Liver (tissue), 9 donors: Measurements from ENCODE around the gene ZBTB17. TPM values are rescaled to one million over a fixed set of nuclear protein-coding genes. Genes with fewer than 3 reads are reported as not detected.

Experiments
- DNase-seq: peaks from one replicate; pipeline ENCODE4 v3.0.0-alpha.2; 2017; ENCODE audit warnings: low spot score
- H3K27ac ChIP-seq, 2 donors: one replicate each; pipeline ENCODE4 v1.7.0; 2013; ENCODE audit warnings: inconsistent platforms in 2 of 2, low read length in 2 of 2, control low read depth in 1 of 2, low read depth in 1 of 2, mild to moderate bottlenecking in 1 of 2
- H3K27me3 ChIP-seq, 4 donors: one replicate each; pipeline versions ENCODE4 v1.6.1 to v1.7.0; 2013; ENCODE audit warnings: low read length in 3 of 4, inconsistent platforms in 1 of 4, mild to moderate bottlenecking in 1 of 4, moderate library complexity in 1 of 4; ENCODE audit not compliant: control insufficient read depth in 4 of 4, insufficient read depth in 4 of 4
- H3K36me3 ChIP-seq, 4 donors: one replicate each; pipeline versions ENCODE4 v1.6.1 to v1.7.0; 2013; ENCODE audit warnings: low read length in 3 of 4, mild to moderate bottlenecking in 3 of 4, low read depth in 1 of 4, moderate library complexity in 1 of 4; ENCODE audit not compliant: control insufficient read depth in 4 of 4, insufficient read depth in 3 of 4
- H3K4me1 ChIP-seq, 4 donors: one replicate each; pipeline versions ENCODE4 v1.6.1 to v1.7.0; 2013; ENCODE audit warnings: low read length in 3 of 4, mild to moderate bottlenecking in 3 of 4, moderate library complexity in 1 of 4; ENCODE audit not compliant: control insufficient read depth in 4 of 4, insufficient read depth in 4 of 4
- H3K4me3 ChIP-seq, 3 donors: one replicate each; pipeline versions ENCODE4 v1.6.1 to v1.7.0; 2013; ENCODE audit warnings: low read length in 3 of 3, control low read depth in 1 of 3, low read depth in 1 of 3, mild to moderate bottlenecking in 1 of 3
- H3K9ac ChIP-seq, 2 donors: one replicate each; pipeline ENCODE4 v1.7.0; 2013; ENCODE audit warnings: low read length in 2 of 2, mild to moderate bottlenecking in 2 of 2, moderate library complexity in 2 of 2, control low read depth in 1 of 2, low read depth in 1 of 2
- H3K9me3 ChIP-seq, 4 donors: one replicate each; pipeline versions ENCODE4 v1.6.1 to v1.7.0; 2013; ENCODE audit warnings: low read length in 3 of 4; ENCODE audit not compliant: control insufficient read depth in 4 of 4
- EGR1 ChIP-seq, 2 donors: IDR thresholded peaks; 2 replicates each; pipeline ENCODE4 v1.6.1; 2016 to 2018; ENCODE audit warnings: antibody characterized with exemption in 2 of 2, low read depth in 2 of 2
- FOXA1 ChIP-seq: IDR thresholded peaks from 2 replicates; pipeline ENCODE4 v1.6.1; 2016; ENCODE audit warnings: antibody characterized with exemption
- FOXA2 ChIP-seq: IDR thresholded peaks from 2 replicates; pipeline ENCODE4 v1.6.1; 2016; ENCODE audit warnings: antibody characterized with exemption
- GABPA ChIP-seq, 2 donors: IDR thresholded peaks in 1 of 2; conservative IDR thresholded peaks in 1 of 2; 2 replicates each; pipeline ENCODE4 v1.6.1; 2016; ENCODE audit warnings: antibody characterized with exemption in 2 of 2, mild to moderate bottlenecking in 1 of 2, moderate library complexity in 1 of 2
- HNF4A ChIP-seq, 2 donors: conservative IDR thresholded peaks; 2 replicates each; pipeline ENCODE4 v1.6.1; 2016; ENCODE audit warnings: antibody characterized with exemption in 2 of 2, mild to moderate bottlenecking in 2 of 2
- HNF4G ChIP-seq: IDR thresholded peaks from 2 replicates; pipeline ENCODE4 v1.6.1; 2016; ENCODE audit warnings: antibody characterized with exemption
- JUND ChIP-seq, 2 donors: IDR thresholded peaks; 2 replicates each; pipeline ENCODE4 v1.6.1; 2016; ENCODE audit warnings: antibody characterized with exemption in 2 of 2
- RAD21 ChIP-seq, 2 donors: IDR thresholded peaks; 2 replicates each; pipeline ENCODE4 v1.6.1; 2016; ENCODE audit warnings: antibody characterized with exemption in 2 of 2, mild to moderate bottlenecking in 2 of 2
- RXRA ChIP-seq, 2 donors: IDR thresholded peaks; 2 replicates each; pipeline ENCODE4 v1.6.1; 2017 to 2018; ENCODE audit warnings: antibody characterized with exemption in 2 of 2, mild to moderate bottlenecking in 1 of 2
- SP1 ChIP-seq: IDR thresholded peaks from 2 replicates; pipeline ENCODE4 v1.6.1; 2018; ENCODE audit warnings: antibody characterized with exemption, mild to moderate bottlenecking
- TAF1 ChIP-seq: conservative IDR thresholded peaks from 2 replicates; pipeline ENCODE4 v1.6.1; 2016; ENCODE audit warnings: antibody characterized with exemption, mild to moderate bottlenecking
- YY1 ChIP-seq: IDR thresholded peaks from 2 replicates; pipeline ENCODE4 v1.6.1; 2016; ENCODE audit warnings: antibody characterized with exemption, mild to moderate bottlenecking
- WGBS: extraction: QIAGEN DNeasy Blood & Tissue Kit; methylation state at CpG from one replicate; pipeline ENCODE4 v1.1.7; 2013; 5-methylcytosine and 5-hydroxymethylcytosine counted together
- polyA plus RNA-seq, 2 donors: library from polyadenylated mRNA; stranded (reverse) in 1 of 2; unstranded in 1 of 2; fragments of 200-250 nt in 1 of 2; fragments of >200 nt in 1 of 2; fragmentation: Nextera tagmentation in 1 of 2; extraction: Ambion mirVana in 1 of 2; gene quantifications; one replicate each; pipeline versions ENCODE4 v1.2.1 to v1.2.3, GENCODE V29; 2013 to 2015
- total RNA-seq, 2 donors: library from RNA; depleted of rRNA; stranded (reverse); fragments of >200 nt; gene quantifications; one replicate each; pipeline ENCODE4 v1.2.3, GENCODE V29; 2014
- TF ChIP-seq, protein P1 (sequence below): IDR thresholded peaks from 2 replicates; pipeline ENCODE4 v1.6.1; 2016; ENCODE audit warnings: antibody characterized with exemption, mild to moderate bottlenecking
- TF ChIP-seq, protein P2 (sequence below): IDR thresholded peaks from 2 replicates; pipeline ENCODE4 v1.6.1; 2016; ENCODE audit warnings: antibody characterized with exemption
- TF ChIP-seq, protein P3 (sequence below): IDR thresholded peaks from 2 replicates; pipeline ENCODE4 v1.6.1; 2016; ENCODE audit warnings: antibody characterized with exemption
- TF ChIP-seq, protein P4 (sequence below): IDR thresholded peaks from 2 replicates; pipeline ENCODE4 v1.6.1; 2016; ENCODE audit warnings: antibody characterized with exemption
- donor health status: healthy.
- donor health status: healthy.
- donor health status: healthy.
- donor health status: healthy.
- donor health status: healthy.

Gene ZBTB17
- total and polyA plus RNA-seq, 4 donors = 8.9 to 15.1 (median 9.9) TPM

DNA sequence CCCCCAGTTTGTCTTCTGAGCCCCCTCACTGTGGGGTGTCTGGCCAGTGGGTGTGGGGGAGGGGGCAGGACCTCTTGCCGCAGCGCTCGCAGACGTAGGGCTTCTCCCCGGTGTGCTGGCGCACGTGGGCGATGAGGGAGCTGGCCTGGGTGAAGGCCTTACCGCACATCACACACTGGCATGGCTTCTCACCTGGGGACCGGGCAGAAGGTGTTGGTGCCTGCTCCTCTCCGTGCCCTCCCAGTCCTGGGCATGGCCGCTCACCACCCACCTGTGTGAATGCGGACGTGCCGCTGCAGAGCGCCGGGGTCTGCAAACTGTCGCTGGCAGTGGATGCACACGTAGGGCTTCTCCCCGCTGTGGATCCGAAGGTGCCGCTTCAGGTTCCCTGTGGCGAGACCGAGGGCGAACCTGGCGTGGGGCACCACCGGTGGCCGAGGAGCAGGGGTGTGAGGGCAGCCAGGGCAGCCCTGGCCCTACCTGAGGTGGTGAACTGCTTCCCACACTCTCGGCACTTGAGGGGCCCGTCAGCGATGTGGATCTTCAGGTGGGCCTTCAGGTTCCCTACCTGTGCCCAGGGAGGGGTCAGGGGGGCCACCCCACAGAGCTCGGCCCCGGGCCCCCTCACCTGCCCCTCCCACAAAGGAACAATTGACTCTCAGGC, 32.4 kb downstream of the ZBTB17 start:
- H3K4me1 ChIP-seq = peaks cover 0 to 13% (median 6%) of the 10 kb centered on the region in 4 donors
- no peaks in the 10 kb centered on the region for H3K9me3 ChIP-seq
- H3K9ac ChIP-seq = no peak overlapping the region
- H3K27me3 ChIP-seq = no peaks in the 10 kb centered on the region
- H3K27ac ChIP-seq = no peak overlapping the region
- no peak for DNase-seq
- TF ChIP-seq SP1 = no peak
- no peak for TF ChIP-seq EGR1 (IDR thresholded peaks at IDR 0.05; ENCODE audit: low read depth in 2 of 2)
- TF ChIP-seq JUND (IDR thresholded peaks at IDR 0.05) = no peak
- TF ChIP-seq, protein P1, sequence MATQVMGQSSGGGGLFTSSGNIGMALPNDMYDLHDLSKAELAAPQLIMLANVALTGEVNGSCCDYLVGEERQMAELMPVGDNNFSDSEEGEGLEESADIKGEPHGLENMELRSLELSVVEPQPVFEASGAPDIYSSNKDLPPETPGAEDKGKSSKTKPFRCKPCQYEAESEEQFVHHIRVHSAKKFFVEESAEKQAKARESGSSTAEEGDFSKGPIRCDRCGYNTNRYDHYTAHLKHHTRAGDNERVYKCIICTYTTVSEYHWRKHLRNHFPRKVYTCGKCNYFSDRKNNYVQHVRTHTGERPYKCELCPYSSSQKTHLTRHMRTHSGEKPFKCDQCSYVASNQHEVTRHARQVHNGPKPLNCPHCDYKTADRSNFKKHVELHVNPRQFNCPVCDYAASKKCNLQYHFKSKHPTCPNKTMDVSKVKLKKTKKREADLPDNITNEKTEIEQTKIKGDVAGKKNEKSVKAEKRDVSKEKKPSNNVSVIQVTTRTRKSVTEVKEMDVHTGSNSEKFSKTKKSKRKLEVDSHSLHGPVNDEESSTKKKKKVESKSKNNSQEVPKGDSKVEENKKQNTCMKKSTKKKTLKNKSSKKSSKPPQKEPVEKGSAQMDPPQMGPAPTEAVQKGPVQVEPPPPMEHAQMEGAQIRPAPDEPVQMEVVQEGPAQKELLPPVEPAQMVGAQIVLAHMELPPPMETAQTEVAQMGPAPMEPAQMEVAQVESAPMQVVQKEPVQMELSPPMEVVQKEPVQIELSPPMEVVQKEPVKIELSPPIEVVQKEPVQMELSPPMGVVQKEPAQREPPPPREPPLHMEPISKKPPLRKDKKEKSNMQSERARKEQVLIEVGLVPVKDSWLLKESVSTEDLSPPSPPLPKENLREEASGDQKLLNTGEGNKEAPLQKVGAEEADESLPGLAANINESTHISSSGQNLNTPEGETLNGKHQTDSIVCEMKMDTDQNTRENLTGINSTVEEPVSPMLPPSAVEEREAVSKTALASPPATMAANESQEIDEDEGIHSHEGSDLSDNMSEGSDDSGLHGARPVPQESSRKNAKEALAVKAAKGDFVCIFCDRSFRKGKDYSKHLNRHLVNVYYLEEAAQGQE = no peak
- no peak for TF ChIP-seq RAD21 (IDR thresholded peaks at IDR 0.05)
- TF ChIP-seq, protein P2, sequence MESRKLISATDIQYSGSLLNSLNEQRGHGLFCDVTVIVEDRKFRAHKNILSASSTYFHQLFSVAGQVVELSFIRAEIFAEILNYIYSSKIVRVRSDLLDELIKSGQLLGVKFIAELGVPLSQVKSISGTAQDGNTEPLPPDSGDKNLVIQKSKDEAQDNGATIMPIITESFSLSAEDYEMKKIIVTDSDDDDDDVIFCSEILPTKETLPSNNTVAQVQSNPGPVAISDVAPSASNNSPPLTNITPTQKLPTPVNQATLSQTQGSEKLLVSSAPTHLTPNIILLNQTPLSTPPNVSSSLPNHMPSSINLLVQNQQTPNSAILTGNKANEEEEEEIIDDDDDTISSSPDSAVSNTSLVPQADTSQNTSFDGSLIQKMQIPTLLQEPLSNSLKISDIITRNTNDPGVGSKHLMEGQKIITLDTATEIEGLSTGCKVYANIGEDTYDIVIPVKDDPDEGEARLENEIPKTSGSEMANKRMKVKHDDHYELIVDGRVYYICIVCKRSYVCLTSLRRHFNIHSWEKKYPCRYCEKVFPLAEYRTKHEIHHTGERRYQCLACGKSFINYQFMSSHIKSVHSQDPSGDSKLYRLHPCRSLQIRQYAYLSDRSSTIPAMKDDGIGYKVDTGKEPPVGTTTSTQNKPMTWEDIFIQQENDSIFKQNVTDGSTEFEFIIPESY = no peak
- TF ChIP-seq HNF4A (conservative IDR thresholded peaks at IDR 0.05) = no peak
- TF ChIP-seq, protein P3, sequence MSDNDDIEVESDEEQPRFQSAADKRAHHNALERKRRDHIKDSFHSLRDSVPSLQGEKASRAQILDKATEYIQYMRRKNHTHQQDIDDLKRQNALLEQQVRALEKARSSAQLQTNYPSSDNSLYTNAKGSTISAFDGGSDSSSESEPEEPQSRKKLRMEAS = no peak
- TF ChIP-seq TAF1 = no peak
- TF ChIP-seq RXRA (IDR thresholded peaks at IDR 0.05) = no peak
- TF ChIP-seq, protein P4, sequence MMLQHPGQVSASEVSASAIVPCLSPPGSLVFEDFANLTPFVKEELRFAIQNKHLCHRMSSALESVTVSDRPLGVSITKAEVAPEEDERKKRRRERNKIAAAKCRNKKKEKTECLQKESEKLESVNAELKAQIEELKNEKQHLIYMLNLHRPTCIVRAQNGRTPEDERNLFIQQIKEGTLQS = no peak
- TF ChIP-seq YY1 = no peak
- 97% methylated on average over 33 of the region's 33 CpGs for WGBS
- H3K4me3 ChIP-seq = no peak overlapping the region
- H3K36me3 ChIP-seq = peaks cover 20 to 77% (median 32%) of the 10 kb centered on the region in 4 donors

DNA sequence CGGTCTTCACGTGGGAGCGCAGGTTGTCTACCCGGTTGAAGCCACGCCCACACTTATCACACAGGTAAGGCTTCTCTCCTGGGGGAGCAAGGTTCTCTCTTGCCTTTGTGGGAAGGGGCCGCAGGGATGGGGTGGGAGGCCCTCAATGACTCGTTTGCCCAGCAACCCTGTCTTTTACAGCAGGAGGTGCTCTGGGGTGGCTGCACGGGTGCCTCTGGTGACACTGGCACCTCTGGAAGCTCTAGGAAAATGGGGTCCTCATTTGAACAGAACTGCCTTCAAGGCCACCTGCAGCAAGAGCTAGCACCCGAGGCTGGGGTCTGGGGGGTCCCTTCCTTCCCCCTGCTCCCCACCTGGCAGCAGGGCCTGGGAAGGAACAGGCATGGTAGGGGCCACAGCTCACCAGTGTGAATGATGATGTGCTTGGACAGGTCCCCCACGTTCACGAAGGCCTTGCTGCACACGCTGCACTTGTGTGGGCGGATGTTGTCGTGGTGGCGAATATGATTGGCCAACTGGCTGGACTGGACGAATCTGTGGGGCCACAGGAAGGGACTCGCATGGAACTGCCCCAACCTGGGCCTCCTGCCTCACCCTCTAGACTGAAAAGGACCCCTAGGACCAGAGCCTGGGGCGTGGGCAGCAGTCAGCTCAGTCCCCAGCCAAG, 33.1 kb downstream of the ZBTB17 start:
- H3K9ac ChIP-seq = no peak overlapping the region
- H3K27me3 ChIP-seq = no peaks in the 10 kb centered on the region
- 86% methylated on average over 18 of the region's 18 CpGs for WGBS
- H3K4me3 ChIP-seq = no peak overlapping the region
- peaks cover 0 to 14% (median 6%) of the 10 kb centered on the region in 4 donors for H3K4me1 ChIP-seq
- H3K27ac ChIP-seq = no peak overlapping the region
- DNase-seq = no peak
- H3K36me3 ChIP-seq = peaks cover 21 to 78% (median 35%) of the 10 kb centered on the region in 4 donors
- H3K9me3 ChIP-seq = no peaks in the 10 kb centered on the region
- TF ChIP-seq FOXA1 (no peak), RAD21 (IDR thresholded peaks at IDR 0.05) (no peak), HNF4G (no peak), TAF1 (no peak), YY1 (no peak), GABPA (IDR thresholded peaks at IDR 0.05 in 1 of 2, conservative IDR thresholded peaks at IDR 0.05 in 1 of 2) (no peak), EGR1 (IDR thresholded peaks at IDR 0.05; ENCODE audit: low read depth in 2 of 2) (no peak), FOXA2 (no peak), JUND (IDR thresholded peaks at IDR 0.05) (no peak), HNF4A (conservative IDR thresholded peaks at IDR 0.05) (no peak)
- TF ChIP-seq, protein P4 = no peak
- TF ChIP-seq, protein P1 = no peak
- TF ChIP-seq, protein P3 = no peak
- TF ChIP-seq, protein P2 = no peak
